ENCODE results near the gene AMFR. TPM values are rescaled to one million over a fixed set of nuclear protein-coding genes. Genes with fewer than 3 reads are reported as not detected.

Gene AMFR
- total and polyA plus RNA-seq, 10 of the 15 experiments (the other 5 are each of a cell fraction or from before 2014, with no cell fraction given): 8.2 to 67.6 (median 28.1) TPM

GRCh38 chr16:56450986-56451752, 25.8 kb upstream of the AMFR start, which contains the start of the genes NUDT21 and OGFOD1 (continued):
- no peak for TF ChIP-seq BCL11A (IDR thresholded peaks at IDR 0.05; ENCODE audit: low read depth, low read length)
- TF ChIP-seq ATF3 (IDR thresholded peaks at IDR 0.05; ENCODE audit: borderline replicate concordance, extremely low read depth, low read depth, low read length): no peak
- no peak for TF ChIP-seq SKIL (IDR thresholded peaks at IDR 0.05; ENCODE audit: low read depth, poor library complexity, severe bottlenecking)
- no peak for TF ChIP-seq CHD4 (IDR thresholded peaks at IDR 0.05)
- peak; percentile 76 for TF ChIP-seq CREB1 (IDR thresholded peaks at IDR 0.05; ENCODE audit: low read depth)
- TF ChIP-seq PBX3 (IDR thresholded peaks at IDR 0.05; ENCODE audit: insufficient replicate concordance, low read depth, low read length): no peak
- no peak for TF ChIP-seq MEF2A (IDR thresholded peaks at IDR 0.05; ENCODE audit: insufficient read depth, low read depth, low read length)
- no peak for TF ChIP-seq TCF3 (IDR thresholded peaks at IDR 0.05; ENCODE audit: borderline replicate concordance, insufficient read depth, low read depth, low read length)
- TF ChIP-seq ZBTB33 (IDR thresholded peaks at IDR 0.05): no peak
- no peak for TF ChIP-seq CTCF (IDR thresholded peaks at IDR 0.05 in 2 of 3, conservative IDR thresholded peaks at IDR 0.05 in 1 of 3; ENCODE audit: control insufficient read depth in 2 of 3, extremely low read depth in 1 of 3, insufficient read depth in 1 of 3, low read depth in 3 of 3, low read length in 3 of 3)
- TF ChIP-seq ASH2L (IDR thresholded peaks at IDR 0.05; ENCODE audit: borderline replicate concordance, low read depth): 0 out of 2 replicates have a peak, but pooled peaks have one; percentile 60
- TF ChIP-seq SMAD1 (IDR thresholded peaks at IDR 0.05; ENCODE audit: low read depth, partially characterized antibody): no peak
- 0 out of 2 replicates have a peak, but pooled peaks have one; percentile 32 for TF ChIP-seq SMARCA5 (IDR thresholded peaks at IDR 0.05)
- TF ChIP-seq PRDM15 (CRISPR knock-in tag; IDR thresholded peaks at IDR 0.05): no peak

All from GM12878 (cell line).